Measurements from ENCODE around the gene HHATL. TPM values are rescaled to one million over a fixed set of nuclear protein-coding genes. Genes with fewer than 3 reads are reported as not detected.

The HHATL gene
- total and polyA plus RNA-seq, 2 of the 8 experiments (the other 6 are each of a cell fraction or from before 2014, with no cell fraction given) = 0.18 TPM; not detected in 1

DNA sequence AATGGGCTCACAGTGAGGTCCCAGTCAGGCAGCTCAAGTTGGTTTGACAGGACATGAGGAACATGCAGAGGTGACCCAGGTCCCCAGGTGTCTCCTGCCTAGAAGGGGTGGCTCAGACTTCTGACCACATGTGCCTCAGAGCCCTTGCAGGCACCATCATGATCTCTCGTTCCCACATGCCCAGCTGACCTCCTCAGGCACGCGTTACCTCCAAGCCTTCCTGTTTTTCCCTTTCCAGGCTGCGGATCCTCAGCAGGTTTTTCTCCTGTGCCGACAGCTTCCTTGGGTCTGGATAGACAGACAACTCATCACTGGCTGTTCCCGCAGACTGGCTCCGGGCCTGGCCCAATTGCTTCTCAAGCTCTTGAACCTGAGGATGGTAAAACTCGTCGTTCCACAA is 40.1 kb upstream of the HHATL start (continued):
- TF ChIP-seq CHD7 (IDR thresholded peaks at IDR 0.05; ENCODE audit: insufficient replicate concordance, low read length) (no peak), RAD21 (IDR thresholded peaks at IDR 0.05 in 1 of 2, conservative IDR thresholded peaks at IDR 0.05 in 1 of 2; ENCODE audit: low read depth in 2 of 2, low read length in 2 of 2) (no peak), SIN3A (conservative IDR thresholded peaks at IDR 0.05 in 1 of 2, IDR thresholded peaks at IDR 0.05 in 1 of 2; ENCODE audit: low read depth in 1 of 2, low read length in 2 of 2) (no peak), SP1 (IDR thresholded peaks at IDR 0.05; ENCODE audit: low read depth, low read length) (no peak), RNF2 (IDR thresholded peaks at IDR 0.05; ENCODE audit: borderline replicate concordance, low read depth, low read length, missing control alignments, poor library complexity, severe bottlenecking) (no peak), CEBPB (IDR thresholded peaks at IDR 0.05; ENCODE audit: low read depth, low read length) (no peak), GABPA (IDR thresholded peaks at IDR 0.05; ENCODE audit: borderline replicate concordance, insufficient read depth, low read length) (no peak), CHD1 (IDR thresholded peaks at IDR 0.05; ENCODE audit: low read depth, low read length) (no peak), RFX5 (IDR thresholded peaks at IDR 0.05; ENCODE audit: borderline replicate concordance, low read depth, low read length) (no peak), POLR2AphosphoS5 (IDR thresholded peaks at IDR 0.05; ENCODE audit: low read depth, low read length) (no peak)
